ENCODE results near the gene PGLYRP2. TPM values are rescaled to one million over a fixed set of nuclear protein-coding genes. Genes with fewer than 3 reads are reported as not detected.

PGLYRP2 gene
- total and polyA plus RNA-seq, 2 donors (not counting 1 experiment from before 2014, with no cell fraction given) = not detected

GRCh38 chr19:15432629-15433518 is 46.4 kb downstream of the PGLYRP2 start:
- Histone ChIP-seq H3K27ac (ENCODE audit: insufficient read depth, low read length) (peak overlapping the region; percentile 79), H3K27me3 (ENCODE audit: control insufficient read depth, insufficient read depth, low read length) (no peaks in the 10 kb centered on the region), H3K36me3 (ENCODE audit: control insufficient read depth, insufficient read depth, low read length) (peaks cover 5% of the 10 kb centered on the region), H3K79me2 (ENCODE audit: control insufficient read depth, insufficient read depth, low read length) (peaks cover 38% of the 10 kb centered on the region), H3K9ac (ENCODE audit: insufficient read depth, low read length) (peak overlapping the region; percentile 71), H3K4me1 (ENCODE audit: control insufficient read depth, extremely low read depth, insufficient read depth, low read length) (peaks cover 9% of the 10 kb centered on the region), H4K20me1 (ENCODE audit: control insufficient read depth, extremely low read depth, insufficient read depth, low read length) (no peaks in the 10 kb centered on the region), H2AFZ (ENCODE audit: low read length) (peak overlapping the region; percentile 75), H3K4me2 (ENCODE audit: extremely low read depth, insufficient read depth, low read length) (peak overlapping the region; percentile 49), H3K4me3 (replicated peaks in 1 of 4; ENCODE audit: control extremely low read depth in 1 of 4, insufficient read depth in 1 of 4, low read depth in 3 of 4, low read length in 4 of 4) (peak overlapping the region; percentile 65 to 78 (median 75)), H3K9me3 (ENCODE audit: control insufficient read depth, insufficient read depth, low read depth, low read length) (no peaks in the 10 kb centered on the region)
- DNase-seq (ENCODE audit: low read depth in 2 of 2) = peak; percentile 88 to 93
- no peak for TF ChIP-seq EZH2 (IDR thresholded peaks at IDR 0.05; ENCODE audit: low read length, missing control alignments)
- no peak for TF ChIP-seq CTCF (conservative IDR thresholded peaks at IDR 0.05 in 1 of 2, IDR thresholded peaks at IDR 0.05 in 1 of 2; ENCODE audit: low read depth in 1 of 2, low read length in 2 of 2)

GRCh38 chr19:15432018-15432494 is 47.2 kb downstream of the PGLYRP2 start:
- no peak for DNase-seq (ENCODE audit: low read depth in 2 of 2)
- no peaks in the 10 kb centered on the region for H4K20me1 ChIP-seq (ENCODE audit: control insufficient read depth, extremely low read depth, insufficient read depth, low read length)
- H3K79me2 ChIP-seq (ENCODE audit: control insufficient read depth, insufficient read depth, low read length) = peaks cover 39% of the 10 kb centered on the region
- peak overlapping the region; percentile 77 to 85 (median 84) for H3K4me3 ChIP-seq (replicated peaks in 1 of 4; ENCODE audit: control extremely low read depth in 1 of 4, insufficient read depth in 1 of 4, low read depth in 3 of 4, low read length in 4 of 4)
- H3K36me3 ChIP-seq (ENCODE audit: control insufficient read depth, insufficient read depth, low read length) = peaks cover 10% of the 10 kb centered on the region
- peak overlapping the region; percentile 72 for H3K27ac ChIP-seq (ENCODE audit: insufficient read depth, low read length)
- no peak overlapping the region for H2AFZ ChIP-seq (ENCODE audit: low read length)
- H3K9ac ChIP-seq (ENCODE audit: insufficient read depth, low read length) = peak overlapping the region; percentile 79
- peaks cover 9% of the 10 kb centered on the region for H3K4me1 ChIP-seq (ENCODE audit: control insufficient read depth, extremely low read depth, insufficient read depth, low read length)
- TF ChIP-seq EZH2 (IDR thresholded peaks at IDR 0.05; ENCODE audit: low read length, missing control alignments) (no peak), CTCF (conservative IDR thresholded peaks at IDR 0.05 in 1 of 2, IDR thresholded peaks at IDR 0.05 in 1 of 2; ENCODE audit: low read depth in 1 of 2, low read length in 2 of 2) (no peak)
- H3K9me3 ChIP-seq (ENCODE audit: control insufficient read depth, insufficient read depth, low read depth, low read length) = no peaks in the 10 kb centered on the region
- H3K27me3 ChIP-seq (ENCODE audit: control insufficient read depth, insufficient read depth, low read length) = no peaks in the 10 kb centered on the region
- peak overlapping the region; percentile 95 for H3K4me2 ChIP-seq (ENCODE audit: extremely low read depth, insufficient read depth, low read length)

- Histone ChIP-seq H2AFZ (ENCODE audit: low read length) (no peak overlapping the region), H3K36me3 (ENCODE audit: control insufficient read depth, insufficient read depth, low read length) (peaks cover 10% of the 10 kb centered on the region)
Observed at GRCh38 chr19:15431396-15432017, 47.8 kb downstream of the PGLYRP2 start.

More at GRCh38 chr19:15431396-15432017, 47.8 kb downstream of the PGLYRP2 start:
- Histone ChIP-seq H3K4me1 (ENCODE audit: control insufficient read depth, extremely low read depth, insufficient read depth, low read length) (peaks cover 9% of the 10 kb centered on the region), H3K4me3 (replicated peaks in 1 of 4; ENCODE audit: control extremely low read depth in 1 of 4, insufficient read depth in 1 of 4, low read depth in 3 of 4, low read length in 4 of 4) (peak overlapping the region; percentile 77 to 85 (median 84)), H3K27ac (ENCODE audit: insufficient read depth, low read length) (peak overlapping the region; percentile 72), H4K20me1 (ENCODE audit: control insufficient read depth, extremely low read depth, insufficient read depth, low read length) (no peaks in the 10 kb centered on the region), H3K9ac (ENCODE audit: insufficient read depth, low read length) (peak overlapping the region; percentile 79), H3K9me3 (ENCODE audit: control insufficient read depth, insufficient read depth, low read depth, low read length) (no peaks in the 10 kb centered on the region), H3K79me2 (ENCODE audit: control insufficient read depth, insufficient read depth, low read length) (peaks cover 39% of the 10 kb centered on the region), H3K4me2 (ENCODE audit: extremely low read depth, insufficient read depth, low read length) (peak overlapping the region; percentile 95), H3K27me3 (ENCODE audit: control insufficient read depth, insufficient read depth, low read length) (no peaks in the 10 kb centered on the region)
- TF ChIP-seq EZH2 (IDR thresholded peaks at IDR 0.05; ENCODE audit: low read length, missing control alignments) = no peak
- no peak for TF ChIP-seq CTCF (conservative IDR thresholded peaks at IDR 0.05 in 1 of 2, IDR thresholded peaks at IDR 0.05 in 1 of 2; ENCODE audit: low read depth in 1 of 2, low read length in 2 of 2)
- DNase-seq (ENCODE audit: low read depth in 2 of 2) = no peak

All from fibroblast of lung (primary cell).